Ureter (tissue), 1 donor: ENCODE data around the gene PPM1G. TPM values are rescaled to one million over a fixed set of nuclear protein-coding genes. Genes with fewer than 3 reads are reported as not detected.
"Not testable (repeated sequence)": the region's sequence is repeated elsewhere in the genome, so short reads cannot be mapped to it uniquely, and the experiment has no call there.

Source experiments
- DNase-seq: peaks from one replicate; pipeline ENCODE4 v3.0.0-alpha.2; 2020; ENCODE audit warnings: low spot score
- total RNA-seq: library from RNA; stranded (reverse); gene quantifications from one replicate; pipeline ENCODE4 v1.2.4, GENCODE V29; 2023
- donor health status: DM: yes; HTN: yes; CAD: no.

PPM1G gene, protein sequence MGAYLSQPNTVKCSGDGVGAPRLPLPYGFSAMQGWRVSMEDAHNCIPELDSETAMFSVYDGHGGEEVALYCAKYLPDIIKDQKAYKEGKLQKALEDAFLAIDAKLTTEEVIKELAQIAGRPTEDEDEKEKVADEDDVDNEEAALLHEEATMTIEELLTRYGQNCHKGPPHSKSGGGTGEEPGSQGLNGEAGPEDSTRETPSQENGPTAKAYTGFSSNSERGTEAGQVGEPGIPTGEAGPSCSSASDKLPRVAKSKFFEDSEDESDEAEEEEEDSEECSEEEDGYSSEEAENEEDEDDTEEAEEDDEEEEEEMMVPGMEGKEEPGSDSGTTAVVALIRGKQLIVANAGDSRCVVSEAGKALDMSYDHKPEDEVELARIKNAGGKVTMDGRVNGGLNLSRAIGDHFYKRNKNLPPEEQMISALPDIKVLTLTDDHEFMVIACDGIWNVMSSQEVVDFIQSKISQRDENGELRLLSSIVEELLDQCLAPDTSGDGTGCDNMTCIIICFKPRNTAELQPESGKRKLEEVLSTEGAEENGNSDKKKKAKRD
- total RNA-seq: 61.7 TPM

- DNase-seq: peak; percentile 96
Observed at GRCh38 chr2:27409321-27410073, at the start of gene PPM1G. Gene PPM1G (minus strand): TSS chr2:27409591. CDS start chr2:27409422, 169 bp downstream.

- DNase-seq: no peak
Observed at GRCh38 chr2:27453968-27454367, 44.6 kb upstream of the PPM1G start.

- no peak for DNase-seq
Observed at GRCh38 chr2:27451095-27451494, 41.7 kb upstream of the PPM1G start.

GRCh38 chr2:27448381-27448780 lies 39.0 kb upstream of the PPM1G start:
- DNase-seq: no peak

- peak; percentile 79 for DNase-seq
Observed at GRCh38 chr2:27446057-27446456, 36.7 kb upstream of the PPM1G start.

DNA sequence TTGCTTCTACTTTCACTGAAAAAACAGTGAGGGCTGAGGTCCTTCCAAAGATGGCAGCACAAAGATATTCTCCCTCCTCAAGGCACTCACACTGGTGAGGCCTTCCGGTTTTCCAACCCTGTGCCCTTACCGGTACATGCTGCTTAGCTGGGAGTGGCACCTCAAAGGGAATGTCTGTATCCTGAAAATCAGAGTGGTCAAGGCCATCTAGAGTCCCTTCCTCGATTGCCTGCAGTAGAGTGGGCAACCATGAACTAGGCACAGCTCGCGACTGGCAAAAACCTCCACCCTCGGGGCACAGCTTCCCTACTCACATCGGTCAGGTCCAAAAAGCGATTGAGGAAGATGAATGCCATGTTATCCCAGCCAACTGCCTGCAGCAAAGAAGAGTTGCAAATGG lies 36.2 kb upstream of the PPM1G start:
- no peak for DNase-seq

DNA sequence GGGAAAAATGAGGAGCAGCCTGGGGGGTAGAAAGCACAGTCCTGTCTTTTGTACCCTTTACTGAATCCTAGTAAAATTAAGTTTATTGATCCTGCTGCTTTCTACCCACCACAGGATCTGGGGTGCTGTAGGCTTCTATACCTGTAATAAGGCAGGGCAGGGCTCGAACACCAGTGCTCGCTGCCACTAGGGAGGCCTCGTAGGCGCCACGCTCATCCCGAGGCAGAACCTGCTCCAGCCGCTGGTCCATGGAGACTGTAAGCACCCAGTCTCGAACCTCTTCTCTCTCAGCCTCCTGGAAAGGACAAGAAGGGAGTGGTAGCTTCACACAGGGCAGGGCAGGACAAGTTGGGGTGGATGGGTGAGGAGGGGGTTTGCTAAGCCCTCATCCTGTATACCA lies 35.8 kb upstream of the PPM1G start:
- DNase-seq: no peak

DNA sequence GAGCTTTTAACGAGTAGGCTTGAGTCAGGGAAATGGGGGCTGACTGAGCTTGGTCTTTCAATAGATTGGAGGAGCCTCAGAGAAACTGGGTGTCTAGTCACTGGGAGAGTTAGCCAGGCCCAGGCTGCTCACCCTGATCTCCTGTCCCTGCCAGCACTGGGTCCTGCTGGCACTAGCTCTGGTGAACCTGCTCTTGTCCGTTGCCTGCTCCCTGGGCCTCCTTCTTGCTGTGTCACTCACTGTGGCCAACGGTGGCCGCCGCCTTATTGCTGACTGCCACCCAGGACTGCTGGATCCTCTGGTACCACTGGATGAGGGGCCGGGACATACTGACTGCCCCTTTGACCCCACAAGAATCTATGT lies 33.5 kb upstream of the PPM1G start:
- no peak for DNase-seq

GRCh38 chr2:27441958-27442919 lies 32.8 kb upstream of the PPM1G start, which contains the start of gene KRTCAP3:
Gene KRTCAP3 (plus strand): TSS chr2:27442381. CDS start chr2:27442413, 32 bp downstream.
- peak; percentile 54 for DNase-seq

- DNase-seq: no peak
Observed at GRCh38 chr2:27441226-27441926, 32.0 kb upstream of the PPM1G start.

DNA sequence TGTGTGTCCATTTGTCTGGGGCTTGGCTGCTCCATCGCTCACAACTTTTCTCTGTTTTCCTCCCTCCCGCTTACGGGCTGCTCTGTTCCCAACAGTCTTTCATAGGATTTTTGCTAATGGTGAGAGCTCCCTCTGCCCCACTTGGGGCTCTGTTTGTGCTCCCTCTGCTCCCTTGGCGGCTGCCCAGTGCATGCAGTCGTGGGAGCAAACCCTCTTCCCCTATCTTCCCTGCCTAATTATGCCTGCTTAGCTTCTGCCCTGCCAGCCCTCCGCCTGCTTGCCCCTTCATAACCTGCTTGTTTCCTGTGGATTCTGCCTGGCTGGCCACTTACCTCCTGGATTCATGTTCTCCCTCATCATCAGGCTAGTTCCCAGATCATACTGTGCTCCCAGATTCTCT lies 26.2 kb upstream of the PPM1G start:
- no peak for DNase-seq

DNA sequence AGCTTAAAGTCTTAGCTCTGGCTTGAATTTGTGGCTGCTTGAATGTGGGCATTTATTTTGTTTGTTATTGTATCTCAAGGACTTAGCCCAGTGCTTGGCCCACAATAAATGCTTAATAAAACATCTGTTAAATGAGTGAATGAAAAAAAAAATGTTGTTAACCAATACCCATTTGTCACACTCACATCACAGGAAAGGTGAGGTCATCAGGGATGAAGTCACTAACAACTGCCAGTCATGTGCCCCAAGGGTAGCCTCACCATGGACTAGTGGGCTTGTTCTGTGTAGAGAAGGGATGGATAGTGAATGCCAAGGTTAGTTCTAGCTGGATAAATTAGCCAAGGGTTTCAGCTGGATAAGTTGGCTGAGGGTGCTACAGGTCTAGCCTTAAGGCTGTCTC lies 22.0 kb upstream of the PPM1G start:
- DNase-seq: no peak

- DNase-seq: peak; percentile 70
Observed at GRCh38 chr2:27428978-27429541, 19.7 kb upstream of the PPM1G start.

DNA sequence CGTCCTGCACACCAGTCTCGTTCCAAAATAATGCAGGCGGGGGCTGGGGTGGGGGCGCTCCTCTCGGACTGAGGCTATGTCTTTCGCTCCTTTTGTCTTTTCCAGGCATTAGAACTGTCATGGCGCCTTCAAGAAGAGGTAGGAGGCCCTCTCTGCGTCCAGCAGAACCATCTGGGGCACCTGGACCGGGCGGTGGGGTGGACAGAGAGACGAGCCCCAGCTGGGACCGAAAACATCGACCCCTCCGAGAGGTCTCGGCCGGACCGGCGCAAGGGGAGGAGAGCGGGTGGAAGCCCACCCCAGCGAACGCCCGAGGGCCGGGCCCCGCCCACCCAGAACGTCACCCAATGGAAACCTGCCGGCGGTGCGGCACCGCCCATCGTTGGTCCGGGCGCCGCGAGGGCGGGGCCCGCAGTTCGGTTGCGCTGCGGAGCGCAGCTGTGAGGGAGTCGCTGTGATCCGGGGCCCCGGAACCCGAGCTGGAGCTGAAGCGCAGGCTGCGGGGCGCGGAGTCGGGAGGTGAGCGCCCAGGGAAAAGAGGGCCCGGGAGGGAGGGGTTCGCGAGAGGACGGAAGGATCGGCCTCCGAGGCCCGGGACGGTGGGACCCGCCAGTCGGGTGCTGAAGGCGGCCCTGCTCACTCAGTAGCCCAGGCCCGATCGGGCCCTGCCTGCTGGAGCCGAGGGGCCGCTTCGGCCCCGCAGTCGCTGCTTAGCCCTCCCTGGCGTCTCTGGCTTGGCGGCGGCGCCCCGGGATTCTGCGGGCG lies 19.0 kb upstream of the PPM1G start, which contains the start of gene NRBP1:
TSS of gene NRBP1 (plus strand) at position 419 of the 765 bp plus-strand sequence. CDS start 4,643 bp downstream, outside the sequence.
- DNase-seq: peak; percentile 93

GRCh38 chr2:27427863-27428212 lies 18.4 kb upstream of the PPM1G start:
- no peak for DNase-seq

- DNase-seq: not testable (repeated sequence)
Observed at GRCh38 chr2:27425039-27425438, 15.6 kb upstream of the PPM1G start.

GRCh38 chr2:27422958-27423357 lies 13.6 kb upstream of the PPM1G start:
- DNase-seq: no peak

DNA sequence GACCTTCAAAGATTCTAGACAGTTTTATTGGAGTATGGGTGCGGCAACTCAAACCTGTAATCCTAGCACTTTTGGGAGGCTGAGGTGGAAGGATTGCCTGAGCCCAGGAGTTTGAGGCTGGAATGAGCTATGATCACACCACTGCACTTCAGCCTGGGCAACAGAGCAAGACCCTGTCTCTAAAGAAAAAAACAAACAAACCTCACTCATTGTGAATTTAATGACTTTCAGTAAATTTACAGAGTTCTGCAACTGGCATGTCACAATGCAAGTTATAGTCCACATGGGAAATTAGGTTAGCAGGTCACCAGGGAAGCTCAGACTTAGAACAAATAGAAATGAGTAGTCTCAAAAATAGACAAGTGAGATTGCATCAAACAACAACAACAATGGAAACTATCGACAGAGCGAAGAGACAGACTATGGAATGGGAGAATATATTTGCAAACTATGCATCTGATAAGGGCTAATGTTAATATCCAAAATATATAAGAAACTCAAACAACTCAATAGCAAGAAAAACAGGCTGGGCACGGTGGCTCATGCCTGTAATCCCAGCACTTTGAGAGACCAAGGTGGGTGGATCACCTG lies 12.4 kb upstream of the PPM1G start:
- DNase-seq: no peak

GRCh38 chr2:27420996-27421395 lies 11.6 kb upstream of the PPM1G start:
- DNase-seq: no peak
